GM21423 (cell line): ENCODE measurements around the gene FAM227A.
"Not testable (repeated sequence)": the region's sequence is repeated elsewhere in the genome, so short reads cannot be mapped to it uniquely, and the experiment has no call there.

Experiments
- ATAC-seq: cut with Tn5 transposase; IDR thresholded peaks from one replicate; pipeline ENCODE4 v1.9.1; 2021; ENCODE audit warnings: mild to moderate bottlenecking, moderate library complexity; ENCODE audit not compliant: unreplicated experiment

FAM227A gene

DNA sequence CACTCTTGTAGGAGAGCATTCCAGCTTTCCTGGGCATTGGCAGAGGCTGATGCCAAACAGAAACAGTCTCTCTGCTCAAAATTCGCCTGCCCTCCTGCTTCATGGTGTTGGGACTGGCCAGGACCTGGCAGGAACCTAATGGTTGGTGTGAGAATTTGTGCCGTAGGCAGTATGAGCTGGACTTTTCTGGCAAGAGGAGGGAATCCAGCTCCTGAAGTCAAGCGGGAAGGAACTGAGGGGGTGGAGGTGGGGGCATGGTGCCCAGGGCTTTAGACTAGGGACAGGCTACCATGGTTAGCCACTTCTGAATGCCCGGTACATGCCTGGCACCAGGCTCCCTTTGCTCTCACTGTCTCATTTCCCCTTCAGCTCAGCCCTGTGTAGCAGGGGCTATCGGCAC is 18.7 kb upstream of the FAM227A start:
- no peak for ATAC-seq

DNA sequence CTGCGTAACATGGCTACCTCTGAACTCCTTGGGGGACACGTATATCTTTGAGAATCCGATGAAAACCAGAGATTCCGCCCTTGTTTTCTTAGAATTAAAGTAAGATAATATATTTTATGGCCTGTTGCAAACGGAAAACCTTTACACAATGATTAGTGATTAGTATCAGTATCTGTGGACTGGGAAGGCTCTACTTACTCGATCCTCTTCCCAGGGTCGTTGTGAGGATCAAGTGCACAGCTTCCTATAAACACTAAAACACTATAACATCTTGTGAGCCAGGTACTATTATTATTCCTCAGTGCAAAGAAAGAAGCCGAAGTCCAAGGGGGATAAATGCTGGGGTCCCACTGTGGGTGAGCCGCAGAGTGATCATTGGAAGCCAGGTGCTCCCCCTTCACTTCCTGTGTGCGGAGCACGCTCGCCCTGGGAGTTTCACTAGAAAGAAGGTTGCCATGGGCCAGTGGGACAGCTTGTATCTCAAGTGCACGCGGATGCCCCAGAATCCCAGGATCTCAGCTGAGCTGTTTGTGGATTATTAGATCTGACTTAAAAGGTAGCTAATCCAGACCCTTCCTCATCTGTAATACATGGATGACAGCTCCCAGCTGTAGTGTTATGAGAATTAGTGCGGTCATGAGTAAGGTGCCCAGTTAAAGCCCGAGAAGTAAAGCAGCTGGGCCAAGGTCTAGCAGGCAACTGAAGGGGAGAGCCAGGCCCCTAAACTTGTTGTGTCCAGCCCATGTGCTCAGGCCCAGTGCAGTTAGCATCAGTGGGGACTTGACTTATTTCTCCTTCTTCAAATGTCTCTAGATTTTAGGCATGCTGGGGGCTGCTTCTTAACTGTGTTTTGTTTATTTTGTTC is 1.1 kb upstream of the FAM227A start:
- ATAC-seq: peak; percentile 28

DNA sequence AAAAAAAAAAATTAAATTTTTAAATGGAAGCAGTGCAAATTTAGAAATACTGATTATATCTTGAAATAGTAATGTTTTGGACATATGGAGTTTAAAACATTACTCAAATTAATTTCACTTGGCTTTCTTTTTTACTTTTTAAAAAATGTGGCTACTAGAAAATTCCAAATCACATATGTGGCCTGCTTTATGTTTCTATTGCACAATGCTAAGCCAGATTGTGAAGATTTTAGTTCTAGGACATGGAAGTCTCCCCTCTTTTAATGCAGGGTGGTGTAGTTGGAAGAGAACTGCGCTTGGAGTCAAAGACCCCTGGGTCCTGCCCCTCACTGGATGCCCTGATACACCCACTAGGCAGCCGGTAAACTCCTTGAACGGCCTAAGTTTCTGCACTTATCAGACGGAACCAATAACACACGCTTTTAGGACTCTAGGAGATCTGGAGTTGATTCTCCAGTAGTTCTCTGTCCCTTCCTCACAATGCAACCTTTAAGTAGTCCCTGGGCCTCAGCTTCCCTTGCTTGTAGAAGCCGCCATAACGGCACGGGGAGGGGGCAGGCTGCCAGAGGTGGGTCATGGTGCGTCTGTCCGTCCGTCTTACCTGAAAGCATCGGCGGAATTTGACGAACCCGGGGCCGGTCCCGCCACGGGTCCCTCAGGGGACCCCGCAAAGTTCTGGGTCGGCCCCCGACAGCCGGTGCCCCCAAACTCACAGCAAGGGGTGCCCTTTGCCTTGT is 505 bp downstream of the FAM227A start:
- ATAC-seq: no peak

DNA sequence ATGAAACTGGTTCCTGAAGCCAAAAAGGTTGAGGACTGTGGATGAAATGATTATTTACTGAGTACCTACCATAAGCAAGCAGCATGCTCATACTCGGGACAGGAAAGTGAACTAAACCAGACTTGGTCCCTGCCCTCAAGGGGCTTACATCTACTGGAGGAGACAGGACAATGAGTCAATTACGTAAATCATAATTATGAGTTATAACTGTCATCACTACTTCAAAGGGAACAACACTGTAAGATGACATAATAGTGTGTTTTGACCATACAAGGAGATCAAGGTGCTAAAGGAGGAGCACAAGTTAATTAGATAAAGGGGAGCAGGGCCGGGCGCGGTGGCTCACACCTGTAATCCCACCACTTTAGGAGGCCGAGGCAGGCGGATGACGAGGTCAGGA is 2.5 kb downstream of the FAM227A start:
- no peak for ATAC-seq

DNA sequence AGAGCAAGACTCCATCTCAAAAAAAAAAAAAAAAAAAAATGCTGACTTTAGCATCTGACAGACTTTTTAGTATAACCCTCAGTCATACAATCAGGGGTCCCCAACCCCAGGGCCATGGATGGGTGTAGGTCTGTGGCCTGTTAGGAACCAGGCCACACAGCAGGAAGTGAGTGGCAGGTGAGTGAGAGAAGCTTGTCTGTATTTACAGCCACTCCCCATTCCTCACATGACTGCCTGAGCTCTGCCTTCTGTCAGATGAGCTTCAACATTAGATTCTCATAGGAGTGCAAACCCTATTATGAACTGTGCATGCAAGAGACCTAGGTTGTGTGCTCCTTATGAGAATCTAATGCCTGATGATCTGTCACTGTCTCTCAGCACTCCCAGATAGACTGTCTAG is 3.3 kb downstream of the FAM227A start:
- ATAC-seq: no peak

DNA sequence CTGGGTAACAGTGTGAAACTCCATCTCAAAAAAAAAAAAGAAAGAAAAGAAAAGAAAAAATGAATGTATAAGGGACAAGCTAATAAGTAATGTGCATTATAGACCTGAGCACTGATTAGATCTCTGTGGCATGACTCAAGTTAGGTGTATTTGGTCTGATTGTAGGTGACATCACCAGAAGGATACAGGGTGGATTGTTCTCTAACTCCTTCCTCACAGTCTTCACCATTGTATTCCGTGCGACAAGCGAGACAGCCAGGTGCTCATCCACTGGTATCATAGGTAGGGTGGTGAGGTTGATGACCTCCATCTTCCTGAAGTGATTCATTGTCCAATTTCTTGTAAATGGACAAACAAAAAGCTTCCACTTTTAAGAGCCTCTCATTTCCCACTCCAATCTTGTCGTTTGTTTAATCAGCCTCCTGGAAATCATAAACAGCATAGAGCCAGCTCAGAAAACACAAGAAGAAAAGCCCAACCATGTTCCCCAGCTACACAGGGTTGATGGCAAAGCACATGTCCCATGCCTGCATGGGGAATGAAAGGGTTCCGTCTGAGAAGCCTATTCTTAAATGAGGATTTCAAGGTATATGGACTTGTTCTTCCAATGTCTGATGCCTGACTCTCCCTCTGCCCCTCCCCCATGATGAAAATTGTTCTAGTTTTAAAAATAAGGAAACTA is 6.2 kb downstream of the FAM227A start:
- no peak for ATAC-seq

DNA sequence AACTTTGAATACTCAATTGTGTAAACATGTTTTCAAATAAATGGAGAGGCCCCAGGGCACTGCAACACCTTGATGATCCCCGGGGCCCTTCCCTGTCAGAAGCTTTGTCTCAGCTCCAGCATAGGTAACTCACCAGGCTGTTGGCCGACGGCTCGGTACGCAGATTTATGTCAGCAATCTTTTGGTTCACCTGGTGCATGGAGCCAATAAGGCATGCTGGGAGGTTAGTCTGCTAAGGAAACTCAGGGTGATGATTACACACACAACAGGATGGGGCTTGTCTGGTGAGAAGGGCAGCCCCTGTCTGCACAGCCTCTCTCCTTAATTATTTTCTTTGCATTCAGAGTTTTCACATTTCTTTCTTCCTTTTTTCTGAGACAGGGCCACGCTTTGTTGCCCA is 10.8 kb downstream of the FAM227A start:
- ATAC-seq: no peak

DNA sequence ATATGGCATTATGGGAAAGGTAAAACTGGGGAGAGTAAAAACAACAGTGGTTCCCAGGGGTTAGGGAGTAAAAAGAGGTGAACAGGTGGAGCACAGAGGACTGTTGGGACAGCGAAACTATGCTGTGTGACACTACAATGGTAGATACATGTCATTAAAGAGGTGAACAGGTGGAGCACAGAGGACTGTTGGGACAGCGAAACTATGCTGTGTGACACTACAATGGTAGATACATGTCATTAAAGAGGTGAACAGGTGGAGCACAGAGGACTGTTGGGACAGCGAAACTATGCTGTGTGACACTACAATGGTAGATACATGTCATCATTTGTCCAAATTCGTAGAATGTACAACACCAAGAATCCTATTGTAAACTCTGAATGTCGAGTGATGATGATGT is 11.9 kb downstream of the FAM227A start:
- ATAC-seq: not testable (repeated sequence)

DNA sequence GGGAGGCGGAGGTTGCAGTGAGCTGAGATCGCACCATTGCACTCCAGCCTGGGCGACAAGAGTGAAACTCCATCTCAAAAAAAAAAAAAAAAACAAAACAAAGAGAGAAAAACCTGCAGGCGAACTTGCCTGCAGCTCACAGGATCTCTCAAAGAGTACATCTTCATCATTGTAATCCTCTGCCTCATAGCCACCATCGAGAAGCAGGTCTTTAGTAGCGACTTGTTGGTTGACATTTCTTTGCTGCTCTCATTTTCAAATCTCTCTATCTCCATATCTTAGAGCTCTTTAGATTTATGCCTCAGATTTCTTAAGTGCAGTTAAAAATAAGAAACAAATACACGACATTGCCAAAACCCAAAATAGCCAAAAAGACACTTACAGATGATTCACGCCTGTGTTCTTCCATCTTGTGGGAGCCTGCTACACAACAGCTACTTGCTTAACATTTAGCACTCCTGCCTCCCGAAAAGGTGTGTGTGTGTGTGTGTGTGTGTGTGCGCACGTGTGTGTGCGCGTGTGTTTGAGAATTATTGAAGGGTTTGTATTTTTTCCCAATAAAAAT is 14.6 kb downstream of the FAM227A start:
- no peak for ATAC-seq

DNA sequence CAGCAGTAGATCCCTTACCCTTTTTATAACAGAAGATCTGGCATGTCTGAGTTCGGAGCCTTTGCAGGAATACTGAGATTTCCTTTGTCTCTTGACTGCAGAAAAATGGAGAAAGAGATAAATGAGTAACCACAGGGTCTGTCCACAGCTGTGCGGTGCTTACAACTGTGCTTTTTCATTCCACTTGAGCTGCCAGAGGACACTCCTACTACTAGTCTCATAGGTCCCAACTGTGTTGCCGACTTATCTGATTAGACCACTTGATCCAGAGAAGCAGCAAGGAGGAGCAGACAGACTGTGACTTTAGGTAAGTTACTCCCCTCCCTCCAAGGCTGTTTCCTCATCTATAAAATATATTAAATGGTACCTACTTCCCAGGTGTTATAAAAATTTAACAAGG is 17.5 kb downstream of the FAM227A start:
- ATAC-seq: no peak

DNA sequence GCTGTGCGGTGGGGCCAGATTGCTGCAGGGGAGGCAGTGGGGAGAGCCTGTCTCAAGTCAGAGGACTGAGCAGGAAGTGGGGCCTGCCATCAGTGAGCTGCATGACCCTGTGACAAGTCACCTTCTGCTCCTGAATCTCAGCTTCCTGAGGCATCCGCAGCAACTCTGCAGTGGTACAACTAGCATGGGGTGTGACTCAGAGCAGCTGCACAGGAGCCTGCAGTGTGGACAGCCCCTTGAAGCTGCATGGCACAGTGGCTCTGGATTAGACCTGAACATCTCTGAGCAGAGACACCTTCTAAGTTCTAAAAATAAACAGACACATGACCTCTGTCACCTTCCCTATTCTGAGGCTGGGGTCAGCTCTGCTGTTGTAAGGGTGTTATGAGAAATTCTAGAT is 18.0 kb downstream of the FAM227A start:
- no peak for ATAC-seq

DNA sequence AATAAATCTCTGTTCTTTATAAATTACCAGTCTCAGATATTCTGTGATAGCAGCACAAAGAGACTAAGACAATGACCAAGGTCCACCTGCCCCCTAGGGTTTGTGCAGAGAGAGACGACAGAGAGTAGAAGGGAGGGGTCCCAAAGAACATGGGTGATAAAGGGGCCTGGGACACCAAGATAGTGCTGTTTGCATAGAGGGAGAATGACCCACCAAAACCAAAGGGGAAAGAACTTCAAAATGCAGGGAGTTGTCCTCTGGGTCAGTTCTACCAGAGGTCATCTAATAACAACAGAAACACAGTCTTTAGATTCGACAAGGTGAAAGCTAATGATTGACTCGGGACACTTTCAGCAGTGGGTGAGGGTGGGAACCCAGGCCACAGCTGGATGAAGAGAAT is 23.7 kb downstream of the FAM227A start:
- no peak for ATAC-seq

DNA sequence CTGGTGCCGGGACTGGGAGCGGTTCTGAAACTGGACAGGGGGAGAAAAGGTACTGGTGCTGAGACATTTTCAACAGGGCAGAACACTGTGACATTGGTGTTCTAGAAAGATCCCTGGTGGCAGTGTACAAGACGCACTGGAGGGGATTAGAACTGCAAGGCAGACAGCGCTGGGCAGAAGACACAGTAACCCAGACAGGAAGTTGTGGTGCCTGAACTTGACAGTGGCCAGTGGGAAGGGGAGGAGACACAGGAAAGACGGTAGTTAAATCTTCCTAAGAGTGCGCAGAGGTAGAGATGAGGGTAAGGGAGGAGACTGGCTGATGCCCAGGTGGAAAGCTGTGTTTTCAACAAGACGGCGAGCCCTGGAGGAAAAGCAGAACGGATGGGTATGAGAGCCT is 24.5 kb downstream of the FAM227A start:
- ATAC-seq: no peak

DNA sequence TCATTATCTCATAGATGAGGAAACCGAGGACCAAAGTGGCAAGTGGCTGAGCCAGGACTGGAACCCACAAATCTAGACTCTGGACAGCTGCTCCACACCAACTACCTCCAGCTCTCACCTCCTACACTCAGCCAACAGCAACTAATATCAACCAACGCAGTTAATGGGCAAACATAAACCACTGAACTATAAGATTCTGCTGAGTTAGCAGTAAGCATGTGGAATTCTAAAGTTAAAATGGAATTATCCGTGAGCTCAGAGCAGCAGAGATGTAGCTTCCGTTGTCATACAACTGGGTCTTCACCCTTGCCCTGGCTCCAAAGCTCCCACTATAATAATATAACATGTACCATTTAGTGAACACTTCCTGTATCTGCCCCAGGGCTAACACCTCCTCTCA is 27.1 kb downstream of the FAM227A start:
- ATAC-seq: no peak

DNA sequence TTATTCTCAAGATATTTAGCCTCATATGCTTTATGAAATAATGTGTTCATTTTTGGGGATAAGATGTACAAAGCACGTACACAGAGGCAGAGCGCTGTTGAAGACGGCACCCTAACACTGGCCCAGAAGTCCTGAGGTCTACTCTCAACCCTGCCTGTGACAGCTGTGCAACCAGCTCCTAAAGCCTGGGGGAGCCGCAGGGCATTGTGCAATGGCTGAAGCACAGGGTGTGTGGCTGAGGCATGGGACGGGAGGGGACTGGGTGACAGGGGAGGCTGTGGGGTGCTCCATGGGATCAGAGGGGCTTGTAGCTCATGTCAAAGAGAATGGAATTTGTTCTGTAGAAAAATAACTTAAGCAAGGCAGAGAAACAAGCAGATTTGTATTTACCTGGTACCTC is 27.7 kb downstream of the FAM227A start:
- ATAC-seq: no peak

DNA sequence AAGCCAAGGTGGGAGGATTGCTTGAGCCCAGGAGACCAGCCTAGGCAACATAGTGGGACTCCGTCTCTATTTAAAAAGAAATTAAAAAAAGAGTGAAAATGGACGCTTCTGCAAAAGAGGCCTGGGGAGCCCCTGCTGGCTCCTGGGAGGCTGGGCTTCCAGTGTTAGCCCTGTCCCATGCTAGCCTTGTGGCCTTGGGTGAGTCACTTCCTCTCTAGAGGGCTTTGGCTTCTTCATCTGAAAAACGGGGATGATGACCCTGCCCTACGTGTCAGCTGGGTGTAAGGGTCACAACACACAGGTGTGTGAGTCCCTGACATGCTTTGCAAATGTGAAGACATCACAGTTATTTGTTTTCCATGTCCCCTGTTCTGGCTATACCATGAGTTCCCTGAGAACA is 32.8 kb downstream of the FAM227A start:
- no peak for ATAC-seq

DNA sequence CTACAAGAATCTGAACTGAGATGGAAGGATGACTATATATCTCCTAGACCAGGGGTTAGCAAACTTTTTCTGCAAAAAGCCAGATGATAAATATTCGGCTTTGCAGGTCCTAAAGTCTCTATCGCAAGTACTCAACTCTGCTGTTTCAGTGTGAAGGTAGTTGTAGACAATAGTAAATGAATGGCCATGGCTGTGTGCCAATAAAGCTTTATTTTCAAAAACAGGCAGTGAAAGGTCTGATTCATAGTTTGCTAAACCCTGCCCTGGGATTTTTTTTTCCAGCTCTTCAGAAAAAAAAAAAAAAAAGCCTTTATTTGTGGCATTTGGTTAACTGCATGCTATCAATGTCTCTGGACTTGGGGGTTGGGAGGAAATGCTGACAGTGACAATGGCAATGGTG is 37.5 kb downstream of the FAM227A start:
- ATAC-seq: no peak

DNA sequence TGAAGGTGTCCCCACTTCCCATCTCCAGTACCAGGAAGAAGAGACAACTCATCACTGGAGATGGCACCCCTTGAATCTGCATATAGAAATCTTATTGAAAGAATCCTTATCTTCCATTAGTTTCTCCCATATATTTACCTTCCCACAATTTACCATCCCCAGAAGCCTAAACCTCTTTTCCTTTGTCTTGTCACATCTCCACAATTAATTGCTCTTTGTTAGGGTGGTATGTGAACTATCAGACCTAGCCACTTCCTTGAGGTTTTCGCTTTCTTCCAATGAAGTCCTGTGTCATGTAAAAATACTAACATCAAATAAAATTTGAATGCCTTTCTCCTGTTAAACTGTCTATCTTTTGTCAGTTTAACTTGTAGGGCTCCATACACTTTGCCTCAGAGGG is 37.9 kb downstream of the FAM227A start:
- ATAC-seq: no peak

DNA sequence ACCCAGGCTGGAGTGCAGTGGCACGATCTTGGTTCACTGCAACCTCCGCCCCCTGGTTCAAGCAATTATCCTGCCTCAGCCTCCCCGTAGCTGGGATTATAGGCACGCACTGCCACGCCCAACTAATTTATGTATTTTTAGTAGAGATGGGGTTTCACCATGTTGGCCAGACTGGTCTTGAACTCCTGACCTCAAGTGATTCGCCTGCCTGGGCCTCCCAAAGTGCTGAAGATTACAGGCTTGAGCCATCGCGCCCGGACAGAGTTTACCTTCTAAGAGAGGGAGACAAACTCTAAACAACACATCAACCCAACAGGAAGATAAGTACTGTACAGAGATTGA is 41.2 kb downstream of the FAM227A start:
- ATAC-seq: not testable (repeated sequence)

DNA sequence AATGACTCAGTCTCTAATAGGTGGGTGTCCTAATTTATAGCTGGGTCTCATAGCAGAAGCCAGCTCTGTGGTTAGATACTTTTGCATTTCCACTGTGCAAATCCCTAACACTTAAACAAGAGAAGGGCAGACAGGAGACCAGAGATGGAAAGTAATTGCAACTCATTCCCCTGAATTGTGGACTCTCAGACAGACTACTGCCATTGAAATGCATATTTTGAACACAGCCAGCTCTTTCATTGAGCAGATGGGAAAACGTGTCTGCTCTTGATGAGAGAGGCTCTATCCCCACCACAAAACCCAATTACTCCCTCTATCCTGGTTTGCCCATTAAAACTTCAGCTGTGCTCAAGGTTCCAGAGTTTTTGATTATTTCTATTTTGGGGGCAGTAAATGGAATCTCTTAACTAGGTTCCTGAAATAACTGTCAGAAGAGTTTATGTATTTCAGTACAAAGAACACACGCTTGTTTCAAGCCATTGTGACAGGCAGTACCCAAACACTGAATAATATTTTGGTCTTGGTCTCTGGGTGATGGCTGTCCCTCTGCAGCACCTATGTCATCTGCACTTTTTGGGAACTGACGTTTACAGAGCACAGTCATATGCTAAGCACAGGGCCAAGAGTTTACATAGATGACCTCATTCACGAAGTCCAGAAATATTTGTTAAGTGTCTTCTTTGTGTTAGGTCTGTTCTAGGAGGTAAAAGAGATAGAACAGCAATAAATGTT is 41.7 kb downstream of the FAM227A start:
- ATAC-seq: no peak

DNA sequence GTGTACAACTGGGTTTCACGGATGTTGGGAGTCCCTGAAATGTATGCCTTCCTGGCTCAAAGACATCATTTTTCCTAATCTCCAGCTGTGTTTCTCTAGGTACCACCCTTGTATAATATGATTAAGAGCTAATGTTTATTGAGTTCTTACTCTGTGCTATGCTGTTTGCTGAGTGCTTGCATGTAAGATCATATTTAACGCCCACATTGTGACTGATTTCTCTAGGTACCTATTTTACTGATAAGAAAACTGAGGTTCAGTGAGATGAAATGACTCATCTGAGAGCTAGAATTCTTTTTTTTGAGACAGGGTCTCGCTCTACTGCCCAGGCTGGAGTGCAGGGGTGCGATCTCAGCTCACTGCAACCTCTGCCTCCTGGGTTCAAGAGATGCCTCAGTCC is 42.6 kb downstream of the FAM227A start:
- ATAC-seq: no peak
